Stimulated activated CD4-positive, alpha-beta T cell treated with anti-CD3 and anti-CD28 coated beads, Interleukin-2, amount 100 ng/mL, for 4 hours (primary cell): ENCODE measurements around the gene RIC1.
"Not testable (repeated sequence)": the region's sequence is repeated elsewhere in the genome, so short reads cannot be mapped to it uniquely, and the experiment has no call there.

Source experiments
- DNase-seq: peaks from one replicate; pipeline ENCODE4 v3.0.0-alpha.2; 2020; ENCODE audit warnings: low read depth

RIC1 gene

GRCh38 chr9:5736563-5737346, 107.8 kb downstream of the RIC1 start:
- DNase-seq: no peak

GRCh38 chr9:5743109-5743508, 114.2 kb downstream of the RIC1 start:
- DNase-seq: no peak

DNA sequence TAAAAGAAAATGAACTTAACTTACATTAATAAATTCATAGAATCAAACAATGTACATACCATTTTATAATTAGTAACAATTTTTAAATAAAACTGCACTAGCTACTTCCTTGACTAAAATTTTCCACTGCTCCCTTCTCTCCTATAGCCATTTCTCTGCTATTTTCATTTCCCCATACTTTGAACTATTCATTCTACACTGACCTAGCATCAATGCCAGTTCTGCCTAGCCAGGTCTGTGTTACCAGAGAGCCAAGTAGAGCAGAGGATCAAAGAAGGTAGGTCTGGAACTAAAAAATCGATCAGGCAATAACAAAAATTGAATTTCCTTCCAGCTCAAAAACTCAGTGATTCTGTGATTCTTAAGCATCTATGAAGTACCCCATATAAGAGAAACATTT, 119.5 kb downstream of the RIC1 start:
- DNase-seq: no peak

DNA sequence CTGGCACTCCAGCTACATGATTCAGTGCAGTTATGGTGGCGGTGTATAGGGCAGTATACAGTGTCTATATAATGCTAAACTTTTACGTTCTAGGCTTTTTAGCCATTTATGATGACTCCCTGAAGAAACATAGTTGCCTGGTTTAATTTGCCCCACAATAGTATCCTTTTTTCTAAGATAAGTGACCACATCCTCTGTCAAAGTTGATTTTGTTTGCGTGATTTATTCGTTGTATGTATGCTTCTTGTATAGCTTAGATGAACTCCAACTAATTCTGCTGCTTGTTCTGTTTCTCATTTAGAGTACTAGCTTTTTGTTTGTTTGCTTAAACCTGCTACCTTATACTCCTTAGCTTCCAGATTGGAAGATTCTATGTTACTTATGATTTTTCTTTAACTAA, 120.4 kb downstream of the RIC1 start:
- no peak for DNase-seq

GRCh38 chr9:5750569-5750968, 121.7 kb downstream of the RIC1 start:
- no peak for DNase-seq

GRCh38 chr9:5756633-5757032, 127.7 kb downstream of the RIC1 start:
- DNase-seq: no peak

DNA sequence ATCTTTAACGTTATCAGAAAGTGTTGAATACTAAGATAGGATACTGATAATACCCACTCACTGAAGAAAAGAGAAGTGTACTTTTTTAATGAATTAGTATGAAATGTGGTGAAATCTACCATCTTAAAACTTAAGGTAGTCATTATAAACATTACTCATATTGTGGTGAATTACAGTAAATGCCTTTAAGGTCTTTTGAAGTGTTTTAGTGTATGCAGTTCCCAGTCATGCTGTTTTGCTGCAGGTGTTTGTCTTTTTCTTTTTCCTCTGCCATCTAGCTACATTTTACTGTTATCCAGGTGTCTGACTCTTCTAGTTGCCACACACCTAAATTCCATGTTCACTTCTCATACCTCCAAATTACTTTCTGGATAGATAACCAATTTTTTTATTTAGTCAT, 131.4 kb downstream of the RIC1 start:
- no peak for DNase-seq

DNA sequence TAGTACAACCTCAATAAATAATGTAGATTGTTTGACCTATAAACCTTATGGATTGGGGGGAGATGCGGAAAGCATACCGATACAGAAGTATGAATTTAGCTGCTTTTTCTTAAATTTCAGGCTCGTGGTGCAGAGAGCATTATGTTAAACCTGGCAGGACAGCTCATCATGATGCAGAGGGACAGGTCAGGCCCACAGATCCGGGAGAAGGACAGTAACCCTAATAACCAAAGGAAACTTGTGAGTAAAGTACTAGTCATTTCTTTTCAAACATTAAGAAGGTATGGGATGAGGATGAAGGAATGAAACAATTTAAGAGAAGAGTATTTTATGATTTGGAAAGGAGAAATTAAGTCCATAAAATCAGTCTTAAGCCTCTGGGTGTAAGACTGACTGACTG, 133.5 kb downstream of the RIC1 start:
- no peak for DNase-seq

GRCh38 chr9:5764130-5764868, 135.4 kb downstream of the RIC1 start:
- no peak for DNase-seq

GRCh38 chr9:5767968-5768932, 139.3 kb downstream of the RIC1 start:
- peak; percentile 1 for DNase-seq

GRCh38 chr9:5773324-5773999, 144.6 kb downstream of the RIC1 start:
- no peak for DNase-seq

DNA sequence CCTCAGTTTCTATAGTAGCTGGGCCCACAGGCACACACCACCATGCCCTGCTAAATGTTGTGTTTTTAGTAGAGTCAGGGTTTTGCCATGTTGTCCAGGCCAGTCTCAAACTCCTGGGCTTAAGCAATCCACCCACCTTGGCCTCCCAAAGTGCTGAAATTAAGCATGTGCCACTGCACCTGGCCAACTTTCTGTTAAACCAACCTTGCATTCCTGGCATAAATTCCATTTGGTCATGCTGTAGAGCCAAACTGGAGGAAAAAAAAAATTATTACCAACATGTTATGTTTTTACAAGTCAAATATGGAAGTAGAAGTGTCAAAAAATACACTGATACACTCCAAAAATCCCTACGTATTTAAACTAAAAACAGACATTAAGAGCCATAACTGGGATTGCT, 149.9 kb downstream of the RIC1 start:
- no peak for DNase-seq

DNA sequence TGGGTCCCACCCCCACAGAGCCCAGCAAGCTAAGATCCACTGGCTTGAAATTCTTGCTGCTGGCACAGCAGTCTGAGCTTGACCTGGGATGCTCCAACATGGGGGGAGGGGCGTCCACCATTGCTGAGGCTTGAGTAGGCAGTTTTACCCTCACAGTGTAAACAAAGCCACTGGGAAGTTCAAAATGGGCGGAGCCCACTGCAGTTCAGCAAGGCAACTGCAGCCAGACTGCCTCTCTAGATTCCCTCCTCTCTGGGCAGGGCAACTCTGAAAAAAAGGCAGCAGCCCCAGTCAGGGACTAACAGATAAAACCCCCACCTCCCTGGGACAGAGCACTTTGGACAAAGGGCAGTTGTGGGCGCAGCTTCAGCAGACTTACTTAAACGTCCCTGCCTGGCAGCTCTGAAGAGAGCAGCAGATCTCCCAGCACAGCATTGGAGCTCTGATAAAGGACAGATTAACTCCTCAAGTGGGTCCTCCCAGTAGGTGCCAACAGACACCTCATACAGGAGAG, 150.9 kb downstream of the RIC1 start:
- DNase-seq: not testable (repeated sequence)

GRCh38 chr9:5783420-5783819, 154.5 kb downstream of the RIC1 start:
- DNase-seq: not testable (repeated sequence)

DNA sequence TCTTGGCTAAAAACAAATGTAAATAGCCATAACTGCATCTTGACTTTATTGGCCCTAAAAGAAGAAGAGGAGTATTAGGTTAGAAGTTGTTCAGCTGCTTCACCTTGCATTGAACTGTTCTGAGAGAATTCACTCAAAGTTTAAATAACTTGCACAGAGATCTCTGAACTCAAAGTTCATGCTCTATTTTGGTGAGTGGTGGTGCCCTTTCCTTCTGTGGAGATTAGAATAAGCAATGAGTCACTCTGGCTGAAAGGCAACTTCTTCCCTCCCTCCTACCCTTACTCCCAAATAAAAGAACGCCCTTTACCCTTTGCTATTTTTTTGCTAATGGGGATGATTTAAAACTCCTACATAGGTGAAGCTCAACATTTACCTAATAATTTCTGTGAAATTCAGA, 155.1 kb downstream of the RIC1 start:
- no peak for DNase-seq

DNA sequence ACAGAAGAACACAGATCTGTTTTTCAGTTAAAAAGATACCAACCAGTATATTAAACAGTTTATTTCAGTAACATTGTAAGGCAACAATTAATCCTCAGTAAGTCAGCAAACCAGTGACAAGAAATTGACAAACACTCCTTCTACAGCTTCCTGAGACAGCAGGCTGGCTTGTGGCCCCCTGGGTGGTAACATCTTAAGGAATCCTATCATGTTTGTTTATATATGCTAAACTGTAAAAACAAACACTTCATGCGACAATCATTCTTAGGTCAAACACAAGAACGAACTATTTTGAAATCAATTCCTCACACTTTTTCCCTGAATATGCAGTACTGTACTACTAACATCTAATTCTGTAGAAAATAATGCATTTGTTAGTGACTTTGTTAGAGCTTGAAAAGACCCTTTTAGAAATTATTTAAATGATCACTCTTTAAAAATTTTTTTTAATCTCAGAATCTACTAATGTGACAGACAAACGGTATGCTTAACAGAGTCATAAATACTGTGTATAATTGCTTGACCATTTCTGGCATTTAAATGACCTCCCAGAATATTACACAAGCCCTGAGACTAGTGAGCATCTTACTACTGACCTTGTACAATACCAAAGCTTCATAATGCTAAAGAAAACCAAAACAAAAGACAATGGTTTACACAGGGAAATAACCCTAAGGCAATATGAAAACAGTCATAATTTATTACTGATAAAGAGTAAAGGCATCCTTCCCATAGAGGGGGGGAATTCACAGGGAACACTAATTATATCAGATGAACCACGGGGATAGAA, 155.8 kb downstream of the RIC1 start:
- no peak for DNase-seq

DNA sequence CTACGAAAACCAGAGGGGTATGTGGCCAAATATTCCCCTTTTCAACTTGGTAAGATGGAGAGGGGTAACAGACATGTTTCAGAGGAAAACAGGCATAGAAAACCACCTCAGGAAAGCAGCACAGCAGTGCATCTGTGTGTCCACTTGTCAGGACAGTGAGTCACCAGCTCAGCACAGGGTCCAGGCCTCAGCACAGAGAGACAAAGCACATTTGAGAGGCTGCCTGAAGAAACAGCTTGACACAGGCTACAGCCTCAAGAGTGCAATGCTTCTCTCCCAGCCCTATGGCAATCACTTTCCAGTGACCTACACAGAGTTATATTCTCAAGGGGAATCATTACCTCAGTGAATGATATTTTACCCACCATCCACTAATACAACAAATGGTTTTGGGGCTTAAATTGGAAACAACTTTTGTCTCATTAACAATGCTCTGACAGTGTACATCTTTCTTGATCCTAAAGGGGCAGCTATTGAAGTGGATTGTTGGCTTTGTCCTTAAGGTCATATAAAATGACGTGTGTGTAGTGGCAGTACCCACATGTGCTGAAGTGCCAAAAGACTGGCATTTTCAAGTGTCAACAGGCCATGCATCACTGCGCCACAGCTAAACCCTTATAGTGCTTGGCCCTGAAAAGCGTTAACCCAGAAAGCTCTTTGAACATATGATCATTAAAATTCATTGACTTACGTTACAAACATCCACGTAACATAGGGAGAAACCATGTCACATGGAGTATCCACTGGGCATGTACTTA, 157.6 kb downstream of the RIC1 start:
- DNase-seq: no peak

DNA sequence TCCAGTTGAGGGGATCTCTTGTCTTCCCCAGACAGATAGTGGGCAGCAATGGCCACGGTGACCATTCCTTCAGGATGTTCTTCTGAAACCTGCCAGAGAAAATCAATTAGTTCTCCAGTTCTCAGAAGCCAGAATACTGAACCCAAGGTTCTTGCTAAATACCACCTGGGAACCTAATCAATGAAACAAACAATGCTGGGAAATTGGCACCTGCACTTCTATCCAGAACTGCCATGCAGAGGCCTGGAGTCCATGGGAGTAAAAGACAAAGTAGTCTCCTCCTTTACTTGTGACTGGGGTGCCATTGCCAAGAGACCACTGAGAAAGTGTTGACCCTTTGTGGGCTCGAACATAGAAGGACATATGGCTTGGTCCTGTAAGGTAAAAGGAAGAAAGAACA, 158.3 kb downstream of the RIC1 start:
- no peak for DNase-seq

DNA sequence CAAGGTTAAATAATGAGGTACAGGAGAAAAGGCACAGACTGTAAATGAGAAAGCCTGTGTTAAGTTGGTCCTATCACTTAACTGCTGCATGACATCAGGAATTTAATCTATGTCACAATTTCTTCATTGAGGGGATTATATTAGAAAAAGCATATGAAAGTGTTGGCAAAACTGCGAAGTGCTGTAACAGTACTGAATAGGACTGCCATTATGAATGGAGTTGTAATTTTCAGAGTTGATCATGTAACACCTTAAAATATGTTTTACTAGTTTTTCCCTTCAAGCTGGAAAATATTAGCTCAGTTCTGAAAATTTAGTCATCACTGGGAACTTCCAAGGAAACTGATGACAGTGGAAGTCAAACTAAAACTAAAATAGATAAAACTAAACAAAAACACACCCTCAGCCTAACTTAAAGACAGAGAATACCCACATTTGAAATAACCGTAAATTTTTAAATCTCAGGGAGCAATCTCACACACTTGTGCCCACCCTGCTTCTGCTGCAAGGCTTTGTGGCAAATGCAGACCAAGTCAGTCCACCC, 158.9 kb downstream of the RIC1 start:
- DNase-seq: no peak

- DNase-seq: no peak
These were observed 160.6 kb downstream of the RIC1 start for GRCh38 chr9:5789489-5789888.
